DMS 273 treated with DMSO at 0.1 percent for 48 hours (cell line): ENCODE measurements around the gene TBC1D13.
"Not testable (repeated sequence)": the region's sequence is repeated elsewhere in the genome, so short reads cannot be mapped to it uniquely, and the experiment has no call there.

Source experiments
- DNase-seq: peaks from one replicate; lab custom pipeline; 2025; lab: John Stamatoyannopoulos, UW

TBC1D13 gene

DNA sequence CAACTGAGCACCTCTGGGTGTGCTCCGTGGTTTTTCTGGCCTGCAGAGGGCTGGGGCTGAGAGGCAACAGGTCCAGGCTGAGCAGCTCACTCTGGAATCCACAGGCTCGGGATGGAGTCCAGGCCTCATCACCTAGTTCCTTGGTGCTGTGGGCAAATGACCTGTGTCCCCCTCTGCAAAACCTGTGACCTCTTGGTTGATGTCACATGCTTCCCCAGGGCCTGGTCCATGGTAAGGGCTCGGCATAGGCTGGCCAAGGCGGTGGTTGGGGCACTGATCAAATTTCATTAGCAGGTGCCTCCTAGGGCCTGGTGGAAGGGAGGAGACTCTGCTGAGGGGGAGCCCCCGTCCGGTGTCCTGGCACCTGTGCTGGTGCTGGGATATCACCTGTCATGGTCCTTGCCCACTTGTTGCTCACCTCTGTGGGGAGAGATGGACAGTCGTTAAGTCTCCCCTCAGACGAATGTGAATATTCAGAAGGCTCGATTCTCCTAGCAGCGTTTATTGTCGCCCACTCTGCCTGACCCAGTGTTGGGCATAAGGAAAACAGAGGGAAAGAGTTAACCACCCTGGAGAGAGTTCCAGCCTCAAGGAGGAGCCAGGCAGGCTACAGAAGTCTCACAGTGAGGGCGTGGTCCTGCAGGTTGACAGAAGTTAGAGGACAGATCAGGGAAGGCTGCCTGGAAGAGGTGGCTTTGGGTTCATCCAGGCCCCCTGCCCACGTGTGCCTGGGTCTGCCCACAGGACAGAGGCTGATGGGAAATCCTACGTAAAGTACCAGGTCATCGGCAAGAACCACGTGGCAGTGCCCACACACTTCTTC, 34.7 kb downstream of the TBC1D13 start:
- no peak for DNase-seq

- no peak for DNase-seq
Observed at GRCh38 chr9:128822407-128823042, 35.5 kb downstream of the TBC1D13 start.

GRCh38 chr9:128823362-128823902, 36.4 kb downstream of the TBC1D13 start:
- no peak for DNase-seq

DNA sequence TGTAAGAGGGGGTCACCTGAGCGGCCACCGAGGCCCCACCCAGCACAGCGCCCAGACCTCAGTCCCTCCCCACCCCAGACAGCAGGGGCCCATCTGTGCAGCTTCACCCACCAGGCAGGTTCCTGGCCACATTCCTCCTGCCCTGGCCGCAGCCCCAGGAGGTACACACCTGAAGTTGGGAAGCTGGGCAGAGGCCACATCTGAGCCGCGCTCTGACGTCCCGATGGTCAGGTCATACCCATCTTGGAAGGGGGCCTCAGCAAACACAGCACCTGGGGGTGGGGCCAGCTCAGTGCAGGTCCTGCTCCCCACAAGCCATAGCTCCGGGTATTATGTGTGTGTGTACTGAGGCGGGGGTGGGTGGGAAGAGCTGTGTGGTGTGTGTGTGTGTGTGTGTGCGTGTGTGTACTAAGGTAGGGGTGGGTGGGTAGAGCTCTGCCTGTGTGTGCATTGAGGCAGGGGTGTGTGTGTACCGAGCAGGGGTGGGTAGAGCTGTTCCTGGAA, 36.9 kb downstream of the TBC1D13 start:
- no peak for DNase-seq

DNA sequence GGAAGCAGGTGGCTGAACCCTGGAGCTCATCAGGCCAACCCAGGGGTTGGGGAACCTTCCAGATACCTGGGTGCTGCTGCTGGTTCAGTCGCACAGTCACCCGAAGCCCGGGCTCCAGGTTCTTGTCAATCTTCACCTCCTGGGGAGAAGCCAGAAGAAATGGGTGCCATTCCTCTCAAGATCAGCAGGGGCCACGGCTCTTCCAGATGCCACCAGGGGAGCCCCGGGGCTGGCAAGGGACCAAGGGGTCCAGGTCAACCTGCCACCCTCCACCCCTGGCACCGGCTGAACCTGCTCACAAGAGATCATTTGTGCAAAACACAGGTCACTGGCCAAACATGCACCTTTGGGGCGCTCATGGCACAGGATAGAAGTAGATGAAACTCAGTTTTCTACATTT, 37.9 kb downstream of the TBC1D13 start:
- no peak for DNase-seq

- DNase-seq = no peak
Observed at GRCh38 chr9:128825923-128826700, 39.1 kb downstream of the TBC1D13 start.

GRCh38 chr9:128828267-128828666, 41.2 kb downstream of the TBC1D13 start:
- no peak for DNase-seq

- no peak for DNase-seq
Observed at GRCh38 chr9:128828719-128829452, 41.8 kb downstream of the TBC1D13 start.

DNA sequence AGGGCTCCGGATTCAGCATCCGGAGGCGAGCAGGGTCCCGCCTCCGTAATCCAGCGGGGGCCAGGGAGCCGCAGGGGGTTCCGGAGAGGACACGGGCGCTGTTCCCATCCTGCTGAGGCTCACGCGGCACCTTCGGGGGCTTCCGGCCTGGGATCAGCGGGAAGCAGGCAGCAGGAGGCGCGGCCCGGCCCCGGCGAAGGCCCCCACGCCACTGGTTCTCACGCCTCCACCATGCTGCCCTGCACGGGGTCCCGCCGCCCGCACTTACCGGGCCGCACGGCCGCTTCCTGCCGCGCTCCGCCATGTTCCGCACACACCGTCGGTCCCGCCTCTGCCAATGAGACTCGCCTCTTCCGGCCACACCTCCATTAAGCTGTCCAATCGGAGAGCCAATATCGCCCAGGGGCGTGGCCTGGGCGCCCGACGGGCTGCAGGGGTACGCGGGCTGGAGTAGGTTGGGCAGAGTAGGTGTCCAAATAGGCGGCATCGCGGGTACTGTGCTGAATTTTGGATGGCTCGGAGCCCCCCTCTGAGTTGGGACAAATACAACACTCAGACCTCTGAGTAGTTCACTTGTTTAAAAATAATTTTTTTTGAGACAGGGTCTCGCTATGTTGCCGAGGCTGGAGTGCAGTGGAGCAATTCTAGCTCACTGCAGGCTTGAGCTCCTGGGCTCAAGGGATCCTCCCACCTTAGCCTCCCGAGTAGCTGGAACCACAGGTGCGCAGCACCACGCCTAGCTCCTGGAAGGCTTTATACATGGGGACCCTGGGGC, 42.6 kb downstream of the TBC1D13 start, which contains the start of gene SPOUT1:
Gene SPOUT1 (minus strand): TSS at position 318 of the 775 bp plus-strand sequence. CDS start 14 bp downstream, at position 304.
- peak; percentile 80 for DNase-seq

DNA sequence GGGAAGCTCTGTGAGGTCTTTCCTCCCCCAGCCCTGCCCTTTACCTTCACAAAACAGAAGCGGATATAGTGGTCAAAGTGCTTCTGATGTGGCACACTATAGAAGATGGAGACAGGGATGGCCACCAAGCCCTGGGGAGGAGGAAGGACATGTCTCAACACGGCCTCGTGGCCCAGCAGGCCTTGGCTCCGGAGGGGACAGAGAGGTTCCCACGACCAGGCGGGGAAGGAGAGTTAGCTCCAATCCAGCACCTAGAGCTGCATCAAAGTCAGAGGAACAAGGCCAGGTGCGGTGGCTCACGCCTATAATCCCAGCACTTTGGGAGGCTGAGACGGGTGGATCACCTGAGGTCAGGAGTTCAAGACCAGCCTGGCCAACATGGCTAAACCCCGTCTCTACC, 46.6 kb downstream of the TBC1D13 start:
- no peak for DNase-seq

DNA sequence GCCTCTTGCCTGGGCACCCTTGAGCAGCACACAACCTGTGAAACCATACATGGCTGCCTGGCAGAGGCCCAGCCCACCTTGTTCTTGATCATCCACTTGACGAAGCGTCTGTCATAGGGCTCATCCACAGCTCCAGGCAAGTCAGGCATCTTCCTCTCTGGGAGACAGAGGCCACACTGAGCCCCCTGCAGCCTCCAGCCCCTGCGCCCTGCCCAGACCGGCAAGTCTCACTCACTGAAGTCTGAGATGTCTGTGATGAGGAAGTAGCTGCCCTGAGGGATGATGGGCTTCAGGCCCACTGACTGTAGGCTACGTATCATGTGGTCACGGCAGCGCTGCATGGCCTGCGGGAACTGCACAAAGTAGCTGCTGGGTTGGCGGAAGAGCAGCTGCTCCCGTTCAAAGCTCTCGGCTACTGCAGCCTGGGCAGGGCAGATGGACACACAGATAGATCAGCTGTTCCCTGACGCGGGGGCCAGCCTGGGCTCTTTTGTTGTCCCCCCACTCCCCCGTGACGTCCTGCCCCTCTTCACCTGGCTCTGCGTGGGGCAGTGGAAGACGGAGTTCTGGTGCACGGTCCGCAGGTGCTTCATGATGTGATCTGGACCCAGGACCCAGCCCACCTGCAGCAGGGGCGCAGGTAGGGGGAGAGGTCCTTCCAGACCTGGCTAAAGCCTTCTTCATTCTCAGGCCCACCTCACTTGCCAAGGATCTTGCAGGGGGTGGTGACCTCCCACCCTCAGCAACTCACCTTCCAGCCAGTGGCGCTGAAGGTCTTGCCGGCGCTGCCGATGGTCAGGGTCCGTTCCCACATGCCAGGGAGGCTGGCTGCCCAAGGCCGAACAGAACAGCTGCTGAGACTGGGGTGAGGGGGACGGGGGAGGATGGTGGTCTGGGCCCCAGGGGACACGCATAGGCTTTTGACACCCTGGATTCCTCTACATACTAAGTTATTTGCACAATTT, 48.5 kb downstream of the TBC1D13 start:
- no peak for DNase-seq

DNA sequence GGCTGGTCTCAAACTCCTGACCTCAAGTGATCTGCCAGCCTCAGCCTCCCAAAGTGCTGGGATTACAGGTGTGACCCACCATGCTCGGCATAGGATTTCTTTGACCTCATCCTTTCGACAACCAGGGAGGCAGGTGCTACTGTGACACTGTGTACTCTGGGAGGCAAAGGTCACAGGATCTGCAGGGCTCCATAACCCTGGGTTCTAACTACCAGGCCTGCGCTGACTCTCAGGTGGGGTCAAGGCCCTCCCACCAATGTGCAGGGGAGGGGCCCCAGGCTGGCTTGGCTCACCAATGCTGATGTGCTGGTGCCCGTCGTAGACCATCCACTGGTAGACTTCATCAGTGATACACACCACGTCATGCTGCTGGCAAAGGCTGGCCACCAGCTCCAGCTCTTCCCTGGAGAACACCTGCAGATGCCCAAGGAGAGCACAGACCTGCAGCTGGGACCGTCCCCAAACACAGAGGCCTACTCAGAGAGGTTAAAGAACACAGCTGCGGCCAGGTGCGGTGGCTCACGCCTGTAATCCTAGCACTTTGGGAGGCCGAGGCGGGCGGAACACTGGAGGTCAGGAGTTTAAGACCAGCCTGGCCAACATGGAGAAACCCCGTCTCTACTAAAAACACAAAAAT, 49.6 kb downstream of the TBC1D13 start:
- no peak for DNase-seq

- no peak for DNase-seq
Observed at GRCh38 chr9:128838338-128838737, 51.3 kb downstream of the TBC1D13 start.

- DNase-seq = no peak
Observed at GRCh38 chr9:128840524-128840923, 53.5 kb downstream of the TBC1D13 start.

GRCh38 chr9:128841694-128842492, 54.8 kb downstream of the TBC1D13 start:
- no peak for DNase-seq

DNA sequence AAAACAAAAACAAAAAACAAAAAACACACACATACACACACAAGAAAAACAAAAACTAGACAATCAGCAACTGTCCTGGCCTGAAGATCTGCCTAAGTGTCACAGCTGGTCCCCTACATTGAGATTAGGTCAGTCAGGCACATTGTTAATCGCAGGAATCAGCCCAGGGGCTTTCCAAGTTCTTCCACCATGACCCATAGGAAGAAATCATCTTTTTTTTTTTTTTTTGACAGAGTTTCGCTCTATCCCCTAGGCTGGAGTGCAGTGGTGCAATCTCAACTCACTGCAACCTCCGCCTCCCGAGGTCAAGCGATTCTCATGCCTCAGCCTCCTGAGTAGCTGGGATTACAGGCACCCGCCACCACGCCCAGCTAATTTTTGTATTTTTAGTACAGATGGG, 56.1 kb downstream of the TBC1D13 start:
- DNase-seq = not testable (repeated sequence)

- peak; percentile 86 for DNase-seq
Observed at GRCh38 chr9:128845186-128845931, 58.3 kb downstream of the TBC1D13 start.
